IPS DF 4.7 (cell line): ENCODE data around the gene RERE.

Experiments
- DNase-seq: peaks from one replicate; pipeline ENCODE4 v3.0.0-alpha.2; 2013; ENCODE audit warnings: low spot score; ENCODE audit errors: extremely low read depth

The RERE gene

DNA sequence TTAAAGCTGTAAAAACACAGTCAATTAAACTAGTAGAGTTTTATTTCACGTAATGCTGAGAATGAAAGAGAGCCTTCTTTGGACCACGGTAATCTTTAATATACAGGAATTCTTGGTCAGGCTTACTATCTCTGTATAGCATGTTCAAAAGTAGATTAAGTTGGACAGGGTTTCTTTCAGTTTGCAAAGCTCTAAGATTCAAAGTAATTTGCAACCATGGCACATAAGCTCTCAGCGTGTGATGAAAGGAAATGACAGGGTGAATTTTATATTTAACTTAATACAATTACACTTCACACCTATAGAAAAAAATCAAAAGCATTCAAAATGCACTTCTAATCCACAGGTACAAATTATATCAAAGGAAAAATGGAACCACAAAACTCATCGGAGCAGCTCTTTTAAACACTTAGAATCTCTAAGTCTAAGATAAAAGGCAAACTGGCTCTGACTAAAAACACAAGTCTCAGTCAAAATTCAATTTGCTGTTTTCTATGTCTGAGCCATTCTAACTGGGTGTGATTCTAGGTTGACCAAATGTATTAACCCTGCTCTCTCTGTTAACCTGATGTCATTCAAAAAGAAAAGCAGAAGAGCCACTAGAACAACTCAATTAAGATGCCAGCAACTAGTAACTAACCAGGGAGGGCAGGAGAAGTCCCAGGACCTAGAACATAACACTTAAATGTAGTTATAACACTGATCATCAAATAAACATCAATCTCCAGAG is 147.7 kb downstream of the RERE start:
- DNase-seq, result no peak

DNA sequence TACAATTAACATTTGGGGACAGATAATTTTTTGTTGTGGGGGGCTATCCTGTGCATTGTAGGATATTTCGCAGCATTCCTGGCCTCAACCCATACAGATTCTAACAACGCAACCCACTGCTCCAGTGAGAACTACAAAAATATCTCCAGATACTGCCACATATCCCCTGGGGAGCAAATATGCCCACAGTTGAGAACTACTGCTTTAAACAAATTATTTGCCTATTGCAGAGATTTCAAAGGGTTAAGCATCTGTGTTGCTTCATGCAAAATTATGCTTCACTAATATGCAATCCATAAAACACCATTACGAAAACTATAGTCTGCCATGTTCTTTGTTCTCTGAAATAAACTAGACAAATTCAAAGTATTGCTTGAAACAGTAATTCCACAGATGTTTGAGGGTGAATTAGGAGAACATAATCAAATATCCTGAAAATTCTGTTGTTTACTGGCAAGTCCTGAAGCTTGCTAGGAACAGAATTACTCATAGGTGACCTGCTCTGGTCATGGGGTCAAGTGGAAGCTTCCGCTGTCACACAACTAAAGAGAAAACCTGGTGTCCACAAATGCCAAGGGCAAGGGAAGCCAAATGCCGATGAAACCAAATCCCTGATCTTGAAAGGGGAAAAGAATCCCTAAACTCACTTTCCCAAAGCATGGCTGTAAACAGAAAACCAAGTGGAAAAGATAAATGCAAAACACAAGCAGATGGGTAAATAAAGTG is 149.4 kb downstream of the RERE start:
- no peak for DNase-seq

DNA sequence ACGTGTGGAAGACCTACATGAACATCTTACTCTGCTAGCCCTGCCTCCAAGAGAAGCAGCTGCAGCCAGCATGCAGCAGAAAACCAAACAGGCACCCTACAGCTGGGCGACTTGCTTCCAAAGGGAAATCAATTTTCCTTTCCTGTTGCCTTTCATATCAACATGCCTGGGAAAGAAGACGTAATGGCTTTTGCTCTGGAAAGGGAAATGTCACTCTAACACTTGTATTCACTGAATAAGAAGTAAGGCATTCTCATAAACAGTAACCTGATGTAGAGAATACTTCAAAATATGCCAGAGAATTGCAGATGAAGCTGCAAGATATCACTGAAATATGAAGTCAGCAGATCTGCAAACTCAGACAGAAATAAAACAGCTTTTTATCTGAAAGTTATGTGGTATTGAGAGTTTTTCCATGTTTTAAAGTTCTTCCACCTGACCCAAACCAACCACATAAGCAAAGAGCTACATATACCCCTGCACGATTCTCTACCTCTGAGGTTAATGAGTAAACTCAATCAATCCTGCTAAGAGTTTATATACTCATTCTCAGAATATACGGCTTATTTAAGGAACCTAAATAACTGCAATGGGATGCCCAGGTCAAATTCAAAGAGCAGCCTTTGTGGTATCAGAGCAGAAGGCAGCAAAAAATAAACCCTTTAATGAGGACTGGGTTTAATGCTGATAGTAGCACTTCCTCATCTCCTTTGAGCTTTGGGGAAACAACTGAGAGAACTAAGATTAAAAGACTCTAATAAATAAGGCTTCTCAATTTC is 150.9 kb downstream of the RERE start:
- DNase-seq, result no peak

DNA sequence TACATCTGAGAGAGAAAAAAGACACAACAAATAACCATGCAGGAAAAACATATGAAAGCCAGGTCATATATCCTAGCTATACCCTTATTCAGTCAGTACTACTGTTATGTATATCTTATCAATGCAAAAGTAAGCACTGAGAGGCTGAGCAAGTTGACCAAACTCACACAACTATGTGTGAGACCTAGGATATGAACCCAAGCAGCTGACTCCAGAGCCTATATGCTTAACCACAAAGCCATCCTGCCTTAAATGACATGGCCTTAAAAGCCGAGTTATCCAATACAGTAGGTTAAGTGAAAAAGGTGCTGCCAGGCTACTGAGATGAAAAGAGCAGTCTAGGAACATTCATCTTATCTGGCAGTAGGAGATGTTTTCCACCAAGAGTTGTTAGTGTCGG is 151.6 kb downstream of the RERE start:
- no peak for DNase-seq

DNA sequence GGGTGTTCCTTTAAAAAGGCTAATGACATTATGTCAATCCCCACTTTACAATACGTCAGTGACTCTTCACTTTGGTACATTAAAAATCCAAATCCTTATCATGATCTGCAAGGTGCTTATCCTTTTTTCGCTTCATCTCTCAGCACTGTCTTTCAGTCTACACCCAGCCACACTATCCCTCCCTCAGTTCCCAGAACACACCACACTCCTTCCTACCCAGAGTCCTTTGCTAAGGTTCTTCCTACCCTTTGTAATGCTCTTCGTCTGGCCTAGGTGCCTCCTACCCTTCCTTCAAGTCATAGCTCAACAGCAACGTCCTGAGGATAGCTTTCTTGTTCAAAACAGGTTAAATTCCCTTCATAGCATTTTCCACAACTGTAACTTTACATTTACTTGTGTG is 152.6 kb downstream of the RERE start:
- DNase-seq, result no peak

DNA sequence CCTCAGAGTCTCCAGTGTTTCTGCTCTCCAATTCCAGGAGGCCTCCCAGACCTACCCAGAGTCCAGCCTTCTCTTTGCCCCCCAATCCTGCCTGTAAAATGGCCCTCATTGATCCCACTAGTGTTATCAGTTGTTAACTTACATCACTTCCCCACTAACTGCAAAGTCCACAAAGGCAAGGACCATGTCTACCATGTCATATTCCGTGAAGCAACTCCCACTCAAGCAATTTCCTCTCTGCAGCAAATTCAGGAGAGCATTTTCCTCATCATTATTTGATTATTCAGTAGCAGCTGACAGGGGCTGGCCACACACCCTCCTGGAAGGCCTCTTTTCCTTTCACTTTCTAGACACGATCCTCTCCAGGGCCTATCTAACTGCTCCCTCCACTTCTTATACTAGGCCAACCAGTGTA is 153.5 kb downstream of the RERE start:
- DNase-seq, result no peak

DNA sequence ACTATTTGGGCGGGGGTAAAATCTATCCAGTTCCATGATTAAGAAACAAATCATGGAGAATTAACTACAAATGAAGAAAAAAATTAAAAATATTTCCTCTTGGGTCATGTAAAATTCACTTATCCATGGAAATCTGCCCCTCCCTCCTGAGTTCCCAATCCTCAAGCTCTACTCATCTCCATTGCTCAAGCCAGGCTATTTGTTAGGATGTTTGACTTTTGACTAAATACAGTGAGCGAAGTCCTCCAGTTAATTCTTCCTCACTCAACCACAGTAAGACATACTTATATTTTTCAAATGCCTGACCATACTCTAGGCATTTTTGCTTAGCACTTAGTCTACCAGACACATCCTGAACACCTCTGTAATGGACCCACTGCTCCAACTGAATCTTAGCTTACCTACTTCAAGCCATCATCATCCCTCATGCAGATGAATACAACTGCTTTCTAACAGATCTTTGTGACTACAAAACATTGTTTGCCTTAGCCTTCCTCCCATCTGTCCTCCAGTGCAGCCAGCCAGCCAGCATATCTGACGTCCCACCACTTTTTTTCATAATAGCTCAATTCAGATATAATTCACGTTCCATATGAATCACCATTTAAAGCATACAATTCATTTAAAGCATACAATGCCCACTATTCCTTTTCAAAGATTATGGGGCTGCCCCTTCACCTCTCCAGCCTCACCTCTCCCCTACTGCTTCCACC is 154.2 kb downstream of the RERE start:
- no peak for DNase-seq

DNA sequence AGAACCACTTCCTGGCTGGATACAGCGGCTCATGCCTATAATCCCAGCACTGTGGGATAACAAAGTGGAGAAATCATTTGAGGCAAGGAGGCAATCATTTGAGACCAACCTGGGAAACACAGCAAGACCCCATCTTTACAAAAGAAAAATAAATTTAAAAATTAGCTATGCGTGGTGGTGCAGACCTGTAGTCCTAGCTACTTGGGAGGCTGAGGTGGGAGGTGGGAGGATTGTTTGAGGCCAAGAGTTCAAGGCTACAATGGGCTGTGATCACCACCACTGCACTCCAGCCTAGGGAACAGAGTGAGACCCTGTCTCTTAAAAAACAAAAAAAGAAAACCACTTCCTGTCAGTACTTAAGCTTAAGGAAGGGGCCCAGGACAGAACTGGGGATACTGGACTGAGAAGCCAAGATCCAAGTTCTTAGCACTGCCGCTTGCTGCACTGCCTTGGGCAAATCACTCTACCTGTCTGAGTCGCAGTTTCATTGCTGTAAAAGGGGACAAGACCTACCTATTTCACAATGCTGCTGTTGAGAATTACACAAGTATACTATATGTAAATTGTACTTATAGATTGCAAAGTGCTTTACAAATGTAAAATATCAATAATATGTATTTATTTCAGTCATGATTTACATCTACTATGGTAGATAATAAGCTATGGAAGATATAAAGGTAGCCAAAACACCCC is 154.9 kb downstream of the RERE start:
- DNase-seq, result no peak

DNA sequence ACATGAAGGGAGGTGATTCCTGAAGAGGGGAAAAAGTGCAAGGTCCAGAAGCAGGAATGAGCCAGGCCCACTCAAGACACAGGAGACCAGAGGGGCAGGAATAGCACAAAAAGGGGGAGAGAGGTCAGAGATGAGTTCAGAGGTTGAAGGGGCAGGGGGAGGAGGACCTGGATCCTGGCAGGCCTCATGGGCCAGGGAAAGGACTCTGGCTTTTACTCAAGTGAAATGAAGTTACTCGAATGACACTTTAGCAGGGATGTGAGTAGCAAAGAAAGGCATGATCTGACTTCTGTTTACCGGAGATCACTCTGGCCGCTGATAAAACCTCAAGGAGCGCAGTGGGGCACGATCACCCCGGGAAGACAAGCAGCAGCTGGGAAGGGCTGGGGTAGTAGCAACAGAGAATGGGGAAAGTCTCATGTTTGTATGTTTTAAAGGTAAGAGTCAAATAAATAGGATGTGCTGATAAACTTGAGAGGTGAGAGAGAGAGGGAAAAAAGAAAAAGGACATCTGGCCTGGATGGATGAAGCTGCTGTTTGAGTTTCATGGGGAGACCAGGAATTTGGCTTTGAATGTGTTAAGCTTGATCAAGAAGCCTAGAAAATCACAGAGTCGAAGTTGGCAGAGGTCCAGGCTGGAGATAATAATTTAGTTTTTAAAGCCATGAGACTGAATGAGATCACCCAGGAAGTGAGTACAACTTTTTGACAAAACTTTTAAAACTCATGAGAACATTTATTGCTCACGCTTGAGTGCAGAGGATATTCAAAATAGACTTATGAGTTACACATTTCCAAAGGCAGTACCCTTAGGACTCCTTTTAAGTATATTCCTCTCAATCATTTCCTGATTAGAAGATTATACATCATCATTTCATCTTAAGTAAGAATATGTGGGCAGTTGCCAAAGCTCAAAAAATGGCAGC is 156.0 kb downstream of the RERE start:
- DNase-seq, result no peak

DNA sequence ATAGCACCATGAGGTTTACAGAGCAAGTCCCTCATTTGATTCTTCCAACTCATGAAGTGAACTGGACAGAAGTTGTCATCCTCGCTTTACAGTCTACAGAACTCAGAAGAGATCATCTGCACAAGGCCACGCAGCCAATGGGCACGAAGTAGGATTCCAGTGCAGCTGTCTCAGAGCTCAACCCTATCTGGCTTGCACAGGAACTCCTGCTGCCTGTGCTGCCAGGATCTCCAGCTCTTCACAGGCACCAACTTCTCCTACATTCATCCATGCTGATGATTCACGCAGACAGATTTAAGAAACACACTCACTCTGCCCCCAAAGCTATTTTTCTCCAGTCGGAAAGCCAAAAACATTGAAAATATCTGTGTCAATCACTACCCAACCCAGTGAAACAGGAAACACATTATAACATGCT is 157.0 kb downstream of the RERE start:
- DNase-seq, result no peak

DNA sequence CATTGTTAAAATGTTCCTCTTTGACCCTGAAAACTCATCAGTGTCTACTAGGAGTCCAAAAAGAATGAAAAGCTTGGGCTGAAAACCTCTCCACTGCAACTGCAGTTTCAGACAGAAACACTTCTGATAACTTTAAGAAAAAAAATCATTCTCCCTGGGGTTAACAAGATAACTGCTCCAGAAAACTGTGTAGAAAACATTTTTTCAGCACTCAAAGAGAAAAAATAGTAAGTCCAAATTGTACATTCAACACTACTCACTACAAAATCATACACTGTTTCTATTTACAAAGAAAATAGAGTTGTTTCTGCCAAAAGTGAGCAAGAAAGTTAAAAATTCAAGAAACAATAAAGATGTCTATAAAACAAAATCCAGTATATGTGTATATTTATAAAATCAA is 157.8 kb downstream of the RERE start:
- no peak for DNase-seq

DNA sequence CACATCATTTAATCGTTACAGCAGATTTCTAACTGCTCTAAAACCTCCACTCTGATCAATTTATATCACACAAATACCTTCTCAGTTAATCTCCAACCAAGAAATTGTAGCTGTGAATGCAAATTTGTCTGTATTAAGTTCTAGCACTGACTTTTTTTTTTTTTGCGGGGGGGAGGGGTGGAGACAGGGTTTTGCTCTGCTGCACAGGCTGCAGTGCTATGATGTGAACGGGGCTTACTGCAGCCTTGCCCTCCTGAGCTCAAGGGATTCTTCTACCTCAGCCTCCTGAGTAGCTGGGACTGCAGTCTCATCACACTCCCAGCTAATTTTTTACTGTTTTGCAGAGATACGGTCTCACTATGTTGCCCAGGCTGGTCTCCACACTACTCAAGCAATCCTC is 163.6 kb downstream of the RERE start:
- no peak for DNase-seq

DNA sequence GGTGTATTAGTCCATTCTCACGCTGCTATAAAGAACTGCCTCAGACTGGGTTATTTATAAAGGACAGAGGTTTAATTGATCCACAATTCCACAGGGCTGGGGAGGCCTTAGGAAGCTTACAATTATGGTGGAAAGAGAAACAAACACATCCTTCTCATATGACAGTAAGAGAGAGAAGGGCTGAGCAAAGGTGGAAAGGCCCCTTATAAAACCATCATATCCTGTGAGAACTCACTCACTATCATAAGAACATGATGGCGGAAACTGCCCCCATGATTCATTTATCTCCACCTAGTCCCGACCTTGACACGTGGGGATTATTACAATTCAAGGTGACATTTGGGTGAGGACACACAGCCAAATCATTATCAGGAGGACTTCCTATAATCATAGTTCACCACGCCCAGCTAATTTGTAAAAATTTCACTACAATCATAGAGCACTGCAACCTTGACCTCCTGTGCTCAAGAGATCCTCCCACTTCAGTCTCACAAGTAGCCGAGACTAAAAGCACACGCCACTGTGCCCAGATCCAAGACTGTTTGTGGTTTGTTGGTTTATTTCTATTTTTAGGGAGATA is 164.9 kb downstream of the RERE start:
- DNase-seq, result no peak

DNA sequence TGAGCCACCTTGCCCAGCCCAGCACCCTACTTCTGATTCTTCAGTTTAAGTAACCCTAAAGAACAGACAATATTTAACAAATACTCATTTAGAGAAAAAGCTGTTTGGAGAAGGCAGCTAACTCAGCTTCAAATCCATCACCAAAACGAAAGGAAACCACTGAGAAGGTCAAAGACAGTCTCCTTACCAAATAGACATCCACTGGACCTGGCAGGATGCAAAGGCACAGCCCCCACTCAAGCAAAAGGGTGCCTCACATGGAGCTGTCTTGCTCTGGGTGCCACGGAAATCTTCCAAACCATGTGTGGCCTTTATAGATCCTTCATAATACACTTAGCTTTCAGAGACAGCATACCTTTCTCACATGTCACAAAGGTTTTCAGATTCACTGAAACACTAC is 165.5 kb downstream of the RERE start:
- no peak for DNase-seq

DNA sequence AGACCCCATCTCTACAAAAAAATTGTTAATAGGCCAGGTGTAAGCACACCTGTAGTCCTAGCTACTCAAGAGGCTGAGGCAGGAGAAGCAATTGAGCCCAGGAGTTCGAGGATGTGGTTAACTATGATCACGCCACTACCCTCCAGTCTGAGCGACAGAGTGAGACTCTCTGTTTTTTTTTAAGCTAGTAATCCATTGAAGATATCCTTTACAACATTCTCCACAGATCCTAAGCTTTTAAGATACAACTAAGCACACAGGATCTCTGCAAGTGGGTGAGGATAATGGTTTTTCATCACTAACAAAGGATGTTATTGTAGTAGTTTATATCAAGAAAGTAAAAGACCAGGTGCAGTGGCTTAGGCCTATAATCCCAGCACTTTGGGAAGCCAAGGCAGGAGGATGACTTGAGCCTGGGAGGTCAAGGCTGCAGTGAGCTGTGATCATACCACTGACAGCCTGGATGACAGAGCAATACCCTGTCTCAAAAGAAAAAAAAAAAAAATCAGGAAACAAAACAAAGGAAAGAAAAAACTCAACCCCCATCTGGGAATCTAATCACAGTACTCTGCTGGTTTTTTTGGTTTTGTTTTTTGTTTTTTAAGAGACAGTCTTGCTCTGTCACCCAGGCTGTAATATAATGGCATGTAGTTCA is 166.1 kb downstream of the RERE start:
- no peak for DNase-seq

DNA sequence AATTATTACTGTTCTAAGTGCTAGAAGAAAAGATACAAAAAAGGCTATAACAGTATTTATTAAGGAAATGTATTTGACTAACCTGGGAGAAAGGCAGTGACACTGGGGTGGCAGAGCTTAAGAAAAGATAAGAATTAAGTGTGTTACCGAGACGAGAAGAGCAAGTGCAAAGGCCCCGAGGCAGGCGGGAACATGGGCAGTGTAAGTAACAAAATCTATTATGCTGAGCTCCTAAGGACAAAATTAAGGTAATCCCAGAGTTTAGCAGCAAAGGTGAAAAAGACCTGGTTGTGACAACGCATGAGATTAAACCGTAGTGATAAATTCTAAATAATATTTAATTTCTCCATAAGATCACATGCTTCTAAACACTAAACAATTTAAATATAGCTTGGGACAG is 167.6 kb downstream of the RERE start:
- DNase-seq, result no peak

DNA sequence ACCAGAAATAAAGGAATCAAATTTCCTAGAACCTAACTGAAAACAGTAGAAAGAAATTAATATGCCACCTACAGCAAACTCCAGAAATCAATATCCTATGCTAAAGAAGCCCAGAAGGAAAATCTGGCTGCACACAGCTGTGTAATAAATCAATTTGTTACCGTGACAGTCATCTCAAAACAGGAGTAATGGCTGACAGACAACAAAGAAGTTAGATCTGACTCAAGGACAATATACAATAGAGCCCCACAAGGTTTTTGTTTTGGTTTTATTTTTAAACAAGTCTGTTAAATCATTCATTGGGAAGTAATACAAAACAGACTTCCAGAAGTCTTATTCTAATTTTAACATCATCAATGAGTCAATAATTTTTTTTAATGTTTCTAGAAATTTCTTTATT is 168.4 kb downstream of the RERE start:
- no peak for DNase-seq

DNA sequence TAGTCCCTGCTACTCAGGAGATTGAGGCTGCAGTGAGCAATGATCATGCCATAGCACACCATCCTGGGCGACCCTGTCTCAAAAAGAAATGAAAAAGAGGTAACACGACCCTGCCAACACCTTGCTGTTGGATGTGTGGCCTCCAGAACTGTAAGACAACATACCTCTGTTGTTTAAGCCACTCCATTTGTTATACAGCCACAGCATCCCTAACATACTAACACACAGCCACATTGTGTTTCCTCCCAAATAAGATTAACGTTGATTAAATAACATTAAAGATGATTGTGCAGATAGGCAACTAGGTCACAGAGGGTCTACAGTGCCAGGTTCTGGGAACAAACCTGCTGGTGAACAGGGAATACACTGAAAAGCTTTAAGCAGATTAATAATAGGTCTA is 170.4 kb downstream of the RERE start:
- DNase-seq, result no peak

DNA sequence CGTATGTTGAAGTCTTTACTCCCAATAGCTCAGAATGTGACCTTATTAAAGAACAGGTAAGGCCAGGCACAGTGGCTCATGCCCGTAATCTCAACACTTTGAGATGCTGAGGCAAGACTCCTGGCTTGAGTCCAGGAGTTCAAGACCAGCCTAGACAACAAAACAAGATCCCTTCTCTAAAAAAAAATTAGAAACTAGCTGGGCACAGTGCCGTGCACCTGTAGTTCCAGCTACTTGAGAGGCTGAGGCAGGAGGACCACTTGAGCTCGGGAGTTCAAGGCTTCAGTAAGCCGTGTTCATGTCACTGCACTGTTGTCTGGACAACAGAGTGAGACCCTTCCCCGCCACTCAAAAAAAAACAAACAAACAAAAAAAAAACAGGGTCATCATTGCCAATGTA is 171.3 kb downstream of the RERE start:
- DNase-seq, result no peak
